HG02884 (cell line): ENCODE measurements around the gene LTO1.

Source experiments
- ATAC-seq: cut with Tn5 transposase; IDR thresholded peaks from one replicate; pipeline ENCODE4 v1.9.1; 2021; ENCODE audit warnings: mild to moderate bottlenecking, moderate library complexity; ENCODE audit not compliant: unreplicated experiment

Gene LTO1

GRCh38 chr11:69682221-69682620 lies 7.1 kb upstream of the LTO1 start:
- no peak for ATAC-seq

GRCh38 chr11:69680688-69681087 lies 5.5 kb upstream of the LTO1 start:
- ATAC-seq = no peak

- ATAC-seq = no peak
Measured at GRCh38 chr11:69677749-69678148, 2.6 kb upstream of the LTO1 start.

GRCh38 chr11:69674267-69674885 lies 777 bp downstream of the LTO1 start:
- ATAC-seq = no peak

- ATAC-seq = no peak
Measured at GRCh38 chr11:69671734-69672465, 3.3 kb downstream of the LTO1 start.

- ATAC-seq = no peak
Measured at GRCh38 chr11:69670158-69670845, 4.9 kb downstream of the LTO1 start.

GRCh38 chr11:69669486-69669885 lies 5.7 kb downstream of the LTO1 start:
- ATAC-seq = no peak

GRCh38 chr11:69667619-69668604 lies 7.2 kb downstream of the LTO1 start:
- ATAC-seq = no peak

GRCh38 chr11:69666752-69667536 lies 8.2 kb downstream of the LTO1 start:
- ATAC-seq = no peak

- ATAC-seq = no peak
Measured at GRCh38 chr11:69666261-69666660, 8.9 kb downstream of the LTO1 start.

GRCh38 chr11:69665669-69666068 lies 9.5 kb downstream of the LTO1 start:
- no peak for ATAC-seq

- no peak for ATAC-seq
Measured at GRCh38 chr11:69664901-69665300, 10.3 kb downstream of the LTO1 start.

GRCh38 chr11:69664103-69664775 lies 10.9 kb downstream of the LTO1 start:
- no peak for ATAC-seq

GRCh38 chr11:69663326-69663725 lies 11.8 kb downstream of the LTO1 start:
- ATAC-seq = no peak

- ATAC-seq = no peak
Measured at GRCh38 chr11:69662806-69663205, 12.3 kb downstream of the LTO1 start.

- ATAC-seq = no peak
Measured at GRCh38 chr11:69662021-69662698, 13.0 kb downstream of the LTO1 start.

GRCh38 chr11:69661413-69661715 lies 13.8 kb downstream of the LTO1 start:
- ATAC-seq = no peak

GRCh38 chr11:69660001-69660500 lies 15.1 kb downstream of the LTO1 start:
- ATAC-seq = no peak

- no peak for ATAC-seq
Measured at GRCh38 chr11:69659591-69659990, 15.6 kb downstream of the LTO1 start.
